GM23338 (cell line): ENCODE data around the gene SGSM1. TPM values are rescaled to one million over a fixed set of nuclear protein-coding genes. Genes with fewer than 3 reads are reported as not detected.

Source experiments
- ATAC-seq: fragments of 200-7000 bp; cut with Tn5 transposase; 3 replicates; pipeline ENCODE4 v1.9.1; 2020
- DNase-seq: peaks from one replicate; pipeline ENCODE4 v3.0.0-alpha.2; 2015; ENCODE audit warnings: low spot score
- H2AFZ ChIP-seq: fragments of 200-600 bp; sonication (generic); 2 replicates; pipeline ENCODE4 v1.8.0; 2016; ENCODE audit warnings: antibody characterized with exemption, mild to moderate bottlenecking, moderate library complexity
- H3F3A ChIP-seq: fragments of 200-600 bp; sonication (generic); replicated peaks from 2 replicates; pipeline ENCODE4 v1.8.0; 2017; ENCODE audit warnings: antibody characterized with exemption, mixed run types, low read depth
- H3K27ac ChIP-seq: fragments of 200-600 bp; sonication (generic); 2 replicates; pipeline ENCODE4 v1.6.1; 2016; ENCODE audit warnings: low read depth
- H3K27me3 ChIP-seq: fragments of 200-600 bp; sonication (generic); 2 replicates; pipeline ENCODE4 v1.8.0; 2016; ENCODE audit warnings: mild to moderate bottlenecking, mixed run types, moderate library complexity; ENCODE audit not compliant: insufficient read depth
- H3K36me3 ChIP-seq: fragments of 200-600 bp; sonication (generic); 2 replicates; pipeline ENCODE4 v1.8.0; 2016; ENCODE audit warnings: mild to moderate bottlenecking; ENCODE audit not compliant: insufficient read depth
- H3K4me1 ChIP-seq: fragments of 200-600 bp; sonication (generic); 2 replicates; pipeline ENCODE4 v1.8.0; 2016; ENCODE audit warnings: mild to moderate bottlenecking, moderate library complexity; ENCODE audit not compliant: insufficient read depth
- H3K4me2 ChIP-seq: fragments of 200-600 bp; sonication (generic); 2 replicates; pipeline ENCODE4 v1.7.1; 2017; ENCODE audit warnings: mixed run types
- H3K4me3 ChIP-seq: fragments of 200-600 bp; sonication (generic); 2 replicates; pipeline ENCODE4 v1.6.1; 2016; ENCODE audit warnings: mixed run types
- H3K79me2 ChIP-seq: fragments of 200-600 bp; sonication (generic); replicated peaks from 2 replicates; pipeline ENCODE4 v1.8.0; 2017; ENCODE audit warnings: mild to moderate bottlenecking; ENCODE audit not compliant: insufficient read depth
- H3K9me2 ChIP-seq: fragments of 200-600 bp; sonication (generic); 2 replicates; pipeline ENCODE4 v1.8.0; 2017; ENCODE audit not compliant: insufficient read depth
- H4K20me1 ChIP-seq: fragments of 200-600 bp; sonication (generic); replicated peaks from 2 replicates; pipeline ENCODE4 v1.8.0; 2017; ENCODE audit warnings: mild to moderate bottlenecking; ENCODE audit not compliant: insufficient read depth
- H3K27ac Mint-ChIP-seq: 2 replicates; pipeline ENCODE4 v1.8.0; 2020; ENCODE audit warnings: inconsistent platforms, mild to moderate bottlenecking, moderate library complexity, mixed read lengths
- H3K27me3 Mint-ChIP-seq: 3 replicates; pipeline ENCODE4 v1.8.0; 2022; ENCODE audit warnings: low read depth, mild to moderate bottlenecking, moderate library complexity, mixed read lengths, inconsistent platforms; ENCODE audit not compliant: insufficient read depth, poor library complexity
- H3K36me3 Mint-ChIP-seq: 3 replicates; pipeline ENCODE4 v1.8.0; 2021; ENCODE audit warnings: low read depth, mild to moderate bottlenecking, inconsistent platforms, moderate library complexity, mixed read lengths
- H3K4me1 Mint-ChIP-seq: 3 replicates; pipeline ENCODE4 v1.8.0; 2020; ENCODE audit warnings: mild to moderate bottlenecking, inconsistent platforms, mixed read lengths
- H3K4me3 Mint-ChIP-seq: 3 replicates; pipeline ENCODE4 v1.8.0; 2021; ENCODE audit warnings: moderate library complexity, mild to moderate bottlenecking, inconsistent platforms, mixed read lengths
- H3K9me3 Mint-ChIP-seq: 3 replicates; pipeline ENCODE4 v1.8.0; 2020; ENCODE audit warnings: moderate library complexity, mild to moderate bottlenecking, inconsistent platforms, mixed read lengths
- CREB1 ChIP-seq: fragments of 250-450 bp; sonication (Bioruptor Pico); IDR thresholded peaks from 2 replicates; pipeline ENCODE4 v1.5.0; 2020; ENCODE audit warnings: low read depth, mild to moderate bottlenecking, moderate library complexity
- EZH2phosphoT487 ChIP-seq: fragments of 200-600 bp; sonication (generic); IDR thresholded peaks from one replicate; pipeline ENCODE4 v1.8.1; 2018; ENCODE audit warnings: antibody characterized with exemption; ENCODE audit not compliant: unreplicated experiment
- JUNB ChIP-seq: IDR thresholded peaks from one replicate; pipeline ENCODE4 v1.6.1; 2016; ENCODE audit warnings: antibody characterized with exemption; ENCODE audit not compliant: unreplicated experiment
- NANOG ChIP-seq: IDR thresholded peaks from 2 replicates; pipeline ENCODE4 v1.6.1; 2016; ENCODE audit warnings: antibody characterized with exemption, borderline replicate concordance
- POLR2AphosphoS5 ChIP-seq: IDR thresholded peaks from 2 replicates; pipeline ENCODE4 v1.6.1; 2016; ENCODE audit warnings: antibody characterized with exemption, low read depth
- REST ChIP-seq: IDR thresholded peaks from one replicate; pipeline ENCODE4 v1.6.1; 2018; ENCODE audit warnings: antibody characterized with exemption; ENCODE audit not compliant: unreplicated experiment
- STAT1 ChIP-seq: IDR thresholded peaks from one replicate; pipeline ENCODE4 v1.6.1; 2016; ENCODE audit warnings: antibody characterized with exemption; ENCODE audit not compliant: unreplicated experiment
- ZNF114 ChIP-seq: fragments of 250-450 bp; sonication (Bioruptor Pico); IDR thresholded peaks from 2 replicates; pipeline ENCODE4 v1.5.0; 2020; ENCODE audit warnings: mild to moderate bottlenecking, moderate library complexity
- ZNF331 ChIP-seq: fragments of 250-450 bp; sonication (Bioruptor Pico); IDR thresholded peaks from 2 replicates; pipeline ENCODE4 v1.5.0; 2020; ENCODE audit warnings: low read depth, mild to moderate bottlenecking, moderate library complexity
- ZNF462 ChIP-seq: fragments of 250-450 bp; sonication (Bioruptor Pico); IDR thresholded peaks from 2 replicates; pipeline ENCODE4 v1.5.0; 2020; ENCODE audit warnings: mild to moderate bottlenecking, moderate library complexity
- polyA plus RNA-seq: library from polyadenylated mRNA; unstranded; fragments of >200 nt; fragmentation: Nextera tagmentation; extraction: Ambion mirVana; gene quantifications from 2 replicates; pipeline ENCODE4 v1.2.1, GENCODE V29; 2016
- total RNA-seq: library from RNA; depleted of rRNA; stranded (reverse); fragments of >200 nt; shearing (Covaris generic); gene quantifications from 2 replicates; pipeline ENCODE4 v1.2.3, GENCODE V29; 2014
- TF ChIP-seq, protein P1 (sequence below): IDR thresholded peaks from 2 replicates; pipeline ENCODE4 v1.6.1; 2016; ENCODE audit warnings: antibody characterized with exemption

SGSM1 gene
- total and polyA plus RNA-seq, 2 experiments from 2014 or later, result 4.7 to 5.4 TPM

DNA sequence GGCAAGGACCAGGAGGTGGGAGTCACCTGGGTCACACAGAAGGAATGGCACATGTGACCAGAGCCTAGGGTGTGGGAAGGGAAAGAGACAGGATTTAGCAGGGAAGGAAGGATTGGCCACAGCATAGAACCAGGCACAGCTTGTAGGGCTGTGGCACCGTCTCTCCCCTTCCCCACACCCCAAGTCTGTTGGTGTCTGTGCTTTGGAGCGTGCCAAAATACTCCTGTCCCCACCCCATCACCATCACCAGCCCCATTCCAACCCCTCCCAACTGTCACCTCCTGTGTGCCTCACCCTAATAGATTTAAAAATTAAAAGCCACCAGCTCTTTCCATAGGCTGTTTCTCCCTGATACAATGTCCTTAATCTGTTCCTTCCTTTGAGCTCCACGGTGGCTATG, 18.2 kb downstream of the SGSM1 start (continued):
- no peak for TF ChIP-seq REST
- TF ChIP-seq ZNF331, result no peak

DNA sequence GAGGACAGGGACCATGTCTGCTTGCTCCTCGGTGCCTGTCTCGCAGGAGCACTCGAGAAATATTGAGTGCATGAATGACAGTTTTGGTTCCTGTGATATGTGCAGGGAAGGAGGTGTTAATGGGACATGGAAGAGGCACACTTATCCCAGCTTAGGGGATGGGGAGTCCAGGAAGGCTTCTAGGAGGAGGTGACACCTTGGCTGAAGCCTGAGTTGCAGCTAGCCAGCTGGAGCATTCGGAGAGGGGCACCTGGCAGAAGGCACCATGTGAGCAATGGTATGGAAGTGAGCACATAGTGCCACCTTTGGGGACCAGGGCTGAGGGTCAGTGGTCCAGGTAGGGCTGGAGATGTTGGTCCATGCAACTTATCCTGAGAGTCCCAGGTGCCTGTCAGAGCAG, 18.9 kb downstream of the SGSM1 start:
- Histone ChIP-seq H3K36me3 (no peaks in the 10 kb centered on the region), H3K4me3 (no peak overlapping the region), H3K9me2 (no peaks in the 10 kb centered on the region), H3K4me1 (no peaks in the 10 kb centered on the region), H3K79me2 (no peaks in the 10 kb centered on the region), H2AFZ (no peak overlapping the region), H3K27ac (no peak overlapping the region), H3K27me3 (no peaks in the 10 kb centered on the region), H3K4me2 (no peak overlapping the region), H3F3A (no peaks in the 10 kb centered on the region), H4K20me1 (no peaks in the 10 kb centered on the region)
- Mint-ChIP-seq H3K9me3 (no peaks in the 10 kb centered on the region), H3K4me3 (no peak overlapping the region), H3K27ac (no peak overlapping the region), H3K27me3 (peaks cover 2% of the 10 kb centered on the region), H3K36me3 (no peaks in the 10 kb centered on the region), H3K4me1 (no peaks in the 10 kb centered on the region; the same call in 2 of the 3 replicates)
- no peak for DNase-seq
- ATAC-seq, result no peak
- TF ChIP-seq REST (no peak), EZH2phosphoT487 (no peak), STAT1 (no peak), NANOG (no peak), ZNF114 (CRISPR knock-in tag) (no peak), ZNF462 (no peak), JUNB (no peak), CREB1 (CRISPR knock-in tag) (no peak), POLR2AphosphoS5 (no peak), ZNF331 (no peak)
- TF ChIP-seq, protein P1, sequence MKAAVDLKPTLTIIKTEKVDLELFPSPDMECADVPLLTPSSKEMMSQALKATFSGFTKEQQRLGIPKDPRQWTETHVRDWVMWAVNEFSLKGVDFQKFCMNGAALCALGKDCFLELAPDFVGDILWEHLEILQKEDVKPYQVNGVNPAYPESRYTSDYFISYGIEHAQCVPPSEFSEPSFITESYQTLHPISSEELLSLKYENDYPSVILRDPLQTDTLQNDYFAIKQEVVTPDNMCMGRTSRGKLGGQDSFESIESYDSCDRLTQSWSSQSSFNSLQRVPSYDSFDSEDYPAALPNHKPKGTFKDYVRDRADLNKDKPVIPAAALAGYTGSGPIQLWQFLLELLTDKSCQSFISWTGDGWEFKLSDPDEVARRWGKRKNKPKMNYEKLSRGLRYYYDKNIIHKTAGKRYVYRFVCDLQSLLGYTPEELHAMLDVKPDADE, result no peak
